ENCODE results near the gene HGF.

HGF gene

GRCh38 chr7:81719865-81720264 lies 50.0 kb downstream of the HGF start:
- TF ChIP-seq EZH2 (IDR thresholded peaks at IDR 0.05), result no peak
- TF ChIP-seq POLR2AphosphoS5 (IDR thresholded peaks at IDR 0.05; ENCODE audit: borderline replicate concordance, low read depth, low read length), result no peak
- TF ChIP-seq FOXP2 (optimal IDR thresholded peaks at IDR 0.05; ENCODE audit: control extremely low read depth, extremely low read length, insufficient read depth), result no peak
- Histone ChIP-seq H3K27ac (no peak overlapping the region), H3K9me3 (ENCODE audit: low read depth, low read length) (no peaks in the 10 kb centered on the region), H3K4me3 (no peak overlapping the region), H3K36me3 (ENCODE audit: insufficient read depth, low read length) (no peaks in the 10 kb centered on the region), H3K9ac (ENCODE audit: insufficient read length) (no peak overlapping the region)
- no peak for DNase-seq (ENCODE audit: low read depth, low spot score)

- no peak overlapping the region for H3K27ac ChIP-seq
- no peak overlapping the region for H3K9ac ChIP-seq (ENCODE audit: insufficient read length)
- TF ChIP-seq FOXP2 (optimal IDR thresholded peaks at IDR 0.05; ENCODE audit: control extremely low read depth, extremely low read length, insufficient read depth), result no peak
- no peak for TF ChIP-seq EZH2 (IDR thresholded peaks at IDR 0.05)
- no peak for TF ChIP-seq POLR2AphosphoS5 (IDR thresholded peaks at IDR 0.05; ENCODE audit: borderline replicate concordance, low read depth, low read length)
- H3K36me3 ChIP-seq (ENCODE audit: insufficient read depth, low read length), result no peaks in the 10 kb centered on the region
- no peaks in the 10 kb centered on the region for H3K9me3 ChIP-seq (ENCODE audit: low read depth, low read length)
- H3K4me3 ChIP-seq, result no peak overlapping the region
- no peak for DNase-seq (ENCODE audit: low read depth, low spot score)
Observed at GRCh38 chr7:81715984-81716588, 53.8 kb downstream of the HGF start.

- DNase-seq (ENCODE audit: low read depth, low spot score), result no peak
- TF ChIP-seq EZH2 (IDR thresholded peaks at IDR 0.05) (no peak), FOXP2 (optimal IDR thresholded peaks at IDR 0.05; ENCODE audit: control extremely low read depth, extremely low read length, insufficient read depth) (no peak), POLR2AphosphoS5 (IDR thresholded peaks at IDR 0.05; ENCODE audit: borderline replicate concordance, low read depth, low read length) (no peak)
- H3K36me3 ChIP-seq (ENCODE audit: insufficient read depth, low read length), result no peaks in the 10 kb centered on the region
Observed at GRCh38 chr7:81714306-81714705, 55.5 kb downstream of the HGF start.

GRCh38 chr7:81710751-81711150 lies 59.1 kb downstream of the HGF start:
- Histone ChIP-seq H3K9ac (ENCODE audit: insufficient read length) (no peak overlapping the region), H3K36me3 (ENCODE audit: insufficient read depth, low read length) (no peaks in the 10 kb centered on the region)
- TF ChIP-seq EZH2 (IDR thresholded peaks at IDR 0.05), result no peak
- no peak for TF ChIP-seq POLR2AphosphoS5 (IDR thresholded peaks at IDR 0.05; ENCODE audit: borderline replicate concordance, low read depth, low read length)
- no peak for TF ChIP-seq FOXP2 (optimal IDR thresholded peaks at IDR 0.05; ENCODE audit: control extremely low read depth, extremely low read length, insufficient read depth)

More at GRCh38 chr7:81714306-81714705, 55.5 kb downstream of the HGF start:
- Histone ChIP-seq H3K27ac (no peak overlapping the region), H3K9ac (ENCODE audit: insufficient read length) (no peak overlapping the region), H3K4me3 (no peak overlapping the region), H3K9me3 (ENCODE audit: low read depth, low read length) (no peaks in the 10 kb centered on the region)

GRCh38 chr7:81709836-81710235 lies 60.0 kb downstream of the HGF start:
- H3K4me3 ChIP-seq, result no peak overlapping the region
- H3K36me3 ChIP-seq (ENCODE audit: insufficient read depth, low read length), result no peaks in the 10 kb centered on the region
- no peak for TF ChIP-seq POLR2AphosphoS5 (IDR thresholded peaks at IDR 0.05; ENCODE audit: borderline replicate concordance, low read depth, low read length)
- no peak for TF ChIP-seq EZH2 (IDR thresholded peaks at IDR 0.05)
- TF ChIP-seq FOXP2 (optimal IDR thresholded peaks at IDR 0.05; ENCODE audit: control extremely low read depth, extremely low read length, insufficient read depth), result no peak
- H3K9ac ChIP-seq (ENCODE audit: insufficient read length), result no peak overlapping the region
- DNase-seq (ENCODE audit: low read depth, low spot score), result no peak
- H3K27ac ChIP-seq, result no peak overlapping the region
- no peaks in the 10 kb centered on the region for H3K9me3 ChIP-seq (ENCODE audit: low read depth, low read length)

More at GRCh38 chr7:81710751-81711150, 59.1 kb downstream of the HGF start:
- no peak overlapping the region for H3K4me3 ChIP-seq
- H3K27ac ChIP-seq, result no peak overlapping the region
- no peak for DNase-seq (ENCODE audit: low read depth, low spot score)
- no peaks in the 10 kb centered on the region for H3K9me3 ChIP-seq (ENCODE audit: low read depth, low read length)

GRCh38 chr7:81707966-81708365 lies 61.9 kb downstream of the HGF start:
- no peak overlapping the region for H3K9ac ChIP-seq (ENCODE audit: insufficient read length)
- no peak overlapping the region for H3K27ac ChIP-seq
- TF ChIP-seq POLR2AphosphoS5 (IDR thresholded peaks at IDR 0.05; ENCODE audit: borderline replicate concordance, low read depth, low read length) (no peak), FOXP2 (optimal IDR thresholded peaks at IDR 0.05; ENCODE audit: control extremely low read depth, extremely low read length, insufficient read depth) (no peak), EZH2 (IDR thresholded peaks at IDR 0.05) (no peak)
- H3K36me3 ChIP-seq (ENCODE audit: insufficient read depth, low read length), result no peaks in the 10 kb centered on the region
- no peak overlapping the region for H3K4me3 ChIP-seq
- no peak for DNase-seq (ENCODE audit: low read depth, low spot score)
- H3K9me3 ChIP-seq (ENCODE audit: low read depth, low read length), result no peaks in the 10 kb centered on the region

- no peaks in the 10 kb centered on the region for H3K9me3 ChIP-seq (ENCODE audit: low read depth, low read length)
- TF ChIP-seq EZH2 (IDR thresholded peaks at IDR 0.05) (no peak), POLR2AphosphoS5 (IDR thresholded peaks at IDR 0.05; ENCODE audit: borderline replicate concordance, low read depth, low read length) (no peak), FOXP2 (optimal IDR thresholded peaks at IDR 0.05; ENCODE audit: control extremely low read depth, extremely low read length, insufficient read depth) (no peak)
Observed at GRCh38 chr7:81707196-81707595, 62.7 kb downstream of the HGF start.

GRCh38 chr7:81705206-81705605 lies 64.6 kb downstream of the HGF start:
- Histone ChIP-seq H3K9me3 (ENCODE audit: low read depth, low read length) (no peaks in the 10 kb centered on the region), H3K27ac (no peak overlapping the region), H3K9ac (ENCODE audit: insufficient read length) (no peak overlapping the region), H3K36me3 (ENCODE audit: insufficient read depth, low read length) (no peaks in the 10 kb centered on the region), H3K4me3 (no peak overlapping the region)
- no peak for TF ChIP-seq POLR2AphosphoS5 (IDR thresholded peaks at IDR 0.05; ENCODE audit: borderline replicate concordance, low read depth, low read length)
- no peak for DNase-seq (ENCODE audit: low read depth, low spot score)

More at GRCh38 chr7:81707196-81707595, 62.7 kb downstream of the HGF start:
- H3K36me3 ChIP-seq (ENCODE audit: insufficient read depth, low read length), result no peaks in the 10 kb centered on the region
- no peak overlapping the region for H3K27ac ChIP-seq
- no peak for DNase-seq (ENCODE audit: low read depth, low spot score)
- H3K9ac ChIP-seq (ENCODE audit: insufficient read length), result no peak overlapping the region
- H3K4me3 ChIP-seq, result no peak overlapping the region

GRCh38 chr7:81704595-81704994 lies 65.3 kb downstream of the HGF start:
- Histone ChIP-seq H3K27ac (no peak overlapping the region), H3K9me3 (ENCODE audit: low read depth, low read length) (no peaks in the 10 kb centered on the region), H3K36me3 (ENCODE audit: insufficient read depth, low read length) (no peaks in the 10 kb centered on the region), H3K9ac (ENCODE audit: insufficient read length) (no peak overlapping the region), H3K4me3 (no peak overlapping the region)
- TF ChIP-seq FOXP2 (optimal IDR thresholded peaks at IDR 0.05; ENCODE audit: control extremely low read depth, extremely low read length, insufficient read depth) (no peak), EZH2 (IDR thresholded peaks at IDR 0.05) (no peak), POLR2AphosphoS5 (IDR thresholded peaks at IDR 0.05; ENCODE audit: borderline replicate concordance, low read depth, low read length) (no peak)
- no peak for DNase-seq (ENCODE audit: low read depth, low spot score)

Data from SK-N-MC (cell line).